GM23338 (cell line): Measurements from ENCODE around the gene FAM171A2. TPM values are rescaled to one million over a fixed set of nuclear protein-coding genes. Genes with fewer than 3 reads are reported as not detected.

ENCODE experiments used
- ATAC-seq: fragments of 200-7000 bp; cut with Tn5 transposase; 3 replicates; pipeline ENCODE4 v1.9.1; 2020
- DNase-seq: peaks from one replicate; pipeline ENCODE4 v3.0.0-alpha.2; 2015; ENCODE audit warnings: low spot score
- H2AFZ ChIP-seq: fragments of 200-600 bp; sonication (generic); 2 replicates; pipeline ENCODE4 v1.8.0; 2016; ENCODE audit warnings: antibody characterized with exemption, mild to moderate bottlenecking, moderate library complexity
- H3F3A ChIP-seq: fragments of 200-600 bp; sonication (generic); replicated peaks from 2 replicates; pipeline ENCODE4 v1.8.0; 2017; ENCODE audit warnings: antibody characterized with exemption, mixed run types, low read depth
- H3K27ac ChIP-seq: fragments of 200-600 bp; sonication (generic); 2 replicates; pipeline ENCODE4 v1.6.1; 2016; ENCODE audit warnings: low read depth
- H3K27me3 ChIP-seq: fragments of 200-600 bp; sonication (generic); 2 replicates; pipeline ENCODE4 v1.8.0; 2016; ENCODE audit warnings: mild to moderate bottlenecking, mixed run types, moderate library complexity; ENCODE audit not compliant: insufficient read depth
- H3K36me3 ChIP-seq: fragments of 200-600 bp; sonication (generic); 2 replicates; pipeline ENCODE4 v1.8.0; 2016; ENCODE audit warnings: mild to moderate bottlenecking; ENCODE audit not compliant: insufficient read depth
- H3K4me1 ChIP-seq: fragments of 200-600 bp; sonication (generic); 2 replicates; pipeline ENCODE4 v1.8.0; 2016; ENCODE audit warnings: mild to moderate bottlenecking, moderate library complexity; ENCODE audit not compliant: insufficient read depth
- H3K4me2 ChIP-seq: fragments of 200-600 bp; sonication (generic); 2 replicates; pipeline ENCODE4 v1.7.1; 2017; ENCODE audit warnings: mixed run types
- H3K4me3 ChIP-seq: fragments of 200-600 bp; sonication (generic); 2 replicates; pipeline ENCODE4 v1.6.1; 2016; ENCODE audit warnings: mixed run types
- H3K79me2 ChIP-seq: fragments of 200-600 bp; sonication (generic); replicated peaks from 2 replicates; pipeline ENCODE4 v1.8.0; 2017; ENCODE audit warnings: mild to moderate bottlenecking; ENCODE audit not compliant: insufficient read depth
- H3K9me2 ChIP-seq: fragments of 200-600 bp; sonication (generic); 2 replicates; pipeline ENCODE4 v1.8.0; 2017; ENCODE audit not compliant: insufficient read depth
- H4K20me1 ChIP-seq: fragments of 200-600 bp; sonication (generic); replicated peaks from 2 replicates; pipeline ENCODE4 v1.8.0; 2017; ENCODE audit warnings: mild to moderate bottlenecking; ENCODE audit not compliant: insufficient read depth
- H3K27ac Mint-ChIP-seq: 2 replicates; pipeline ENCODE4 v1.8.0; 2020; ENCODE audit warnings: inconsistent platforms, mild to moderate bottlenecking, moderate library complexity, mixed read lengths
- H3K27me3 Mint-ChIP-seq: 3 replicates; pipeline ENCODE4 v1.8.0; 2022; ENCODE audit warnings: low read depth, mild to moderate bottlenecking, moderate library complexity, mixed read lengths, inconsistent platforms; ENCODE audit not compliant: insufficient read depth, poor library complexity
- H3K36me3 Mint-ChIP-seq: 3 replicates; pipeline ENCODE4 v1.8.0; 2021; ENCODE audit warnings: low read depth, mild to moderate bottlenecking, inconsistent platforms, moderate library complexity, mixed read lengths
- H3K4me1 Mint-ChIP-seq: 3 replicates; pipeline ENCODE4 v1.8.0; 2020; ENCODE audit warnings: mild to moderate bottlenecking, inconsistent platforms, mixed read lengths
- H3K4me3 Mint-ChIP-seq: 3 replicates; pipeline ENCODE4 v1.8.0; 2021; ENCODE audit warnings: moderate library complexity, mild to moderate bottlenecking, inconsistent platforms, mixed read lengths
- H3K9me3 Mint-ChIP-seq: 3 replicates; pipeline ENCODE4 v1.8.0; 2020; ENCODE audit warnings: moderate library complexity, mild to moderate bottlenecking, inconsistent platforms, mixed read lengths
- CREB1 ChIP-seq: fragments of 250-450 bp; sonication (Bioruptor Pico); IDR thresholded peaks from 2 replicates; pipeline ENCODE4 v1.5.0; 2020; ENCODE audit warnings: low read depth, mild to moderate bottlenecking, moderate library complexity
- JUNB ChIP-seq: IDR thresholded peaks from one replicate; pipeline ENCODE4 v1.6.1; 2016; ENCODE audit warnings: antibody characterized with exemption; ENCODE audit not compliant: unreplicated experiment
- NANOG ChIP-seq: IDR thresholded peaks from 2 replicates; pipeline ENCODE4 v1.6.1; 2016; ENCODE audit warnings: antibody characterized with exemption, borderline replicate concordance
- POLR2AphosphoS5 ChIP-seq: IDR thresholded peaks from 2 replicates; pipeline ENCODE4 v1.6.1; 2016; ENCODE audit warnings: antibody characterized with exemption, low read depth
- ZNF114 ChIP-seq: fragments of 250-450 bp; sonication (Bioruptor Pico); IDR thresholded peaks from 2 replicates; pipeline ENCODE4 v1.5.0; 2020; ENCODE audit warnings: mild to moderate bottlenecking, moderate library complexity
- ZNF331 ChIP-seq: fragments of 250-450 bp; sonication (Bioruptor Pico); IDR thresholded peaks from 2 replicates; pipeline ENCODE4 v1.5.0; 2020; ENCODE audit warnings: low read depth, mild to moderate bottlenecking, moderate library complexity
- polyA plus RNA-seq: library from polyadenylated mRNA; unstranded; fragments of >200 nt; fragmentation: Nextera tagmentation; extraction: Ambion mirVana; gene quantifications from 2 replicates; pipeline ENCODE4 v1.2.1, GENCODE V29; 2016
- total RNA-seq: library from RNA; depleted of rRNA; stranded (reverse); fragments of >200 nt; shearing (Covaris generic); gene quantifications from 2 replicates; pipeline ENCODE4 v1.2.3, GENCODE V29; 2014
- TF ChIP-seq, protein P1 (sequence below): fragments of 250-450 bp; sonication (Bioruptor Pico); IDR thresholded peaks from 2 replicates; pipeline ENCODE4 v1.5.0; 2020; ENCODE audit warnings: mild to moderate bottlenecking, moderate library complexity
- TF ChIP-seq, protein P2 (sequence below), 2 experiments: fragments of 200-600 bp in 1 of 2; sonication (generic) in 1 of 2; conservative IDR thresholded peaks; 2 replicates each; pipeline versions ENCODE4 v1.5.1 to v1.6.1; 2016 to 2017; ENCODE audit warnings: antibody characterized with exemption in 2 of 2, low read depth in 2 of 2, mild to moderate bottlenecking in 2 of 2, moderate library complexity in 1 of 2
- TF ChIP-seq, protein P3 (sequence below): IDR thresholded peaks from one replicate; pipeline ENCODE4 v1.6.1; 2018; ENCODE audit warnings: antibody characterized with exemption; ENCODE audit not compliant: unreplicated experiment

FAM171A2 gene
- total and polyA plus RNA-seq, 2 experiments from 2014 or later = 4.1 to 35.4 TPM

DNA sequence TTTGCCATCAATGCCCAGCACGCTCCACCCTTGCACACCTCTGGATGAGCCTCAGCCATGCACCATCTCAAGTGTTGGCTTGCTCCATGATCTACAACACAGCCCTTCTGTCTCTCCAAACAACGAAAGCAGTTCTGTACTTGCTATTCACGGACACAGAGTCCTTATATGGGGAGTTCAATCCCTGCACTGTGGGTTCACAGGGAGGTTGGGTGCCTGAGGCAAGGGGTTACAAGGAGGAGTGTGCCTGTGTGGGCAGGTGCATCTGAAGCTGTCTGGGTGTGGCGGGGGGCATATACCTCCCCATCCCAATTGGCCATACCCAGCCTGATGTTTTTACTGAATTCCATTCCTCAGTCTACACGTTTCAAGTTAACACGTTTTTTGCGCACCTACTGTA is 49.6 kb downstream of the FAM171A2 start (continued):
- TF ChIP-seq, protein P1, sequence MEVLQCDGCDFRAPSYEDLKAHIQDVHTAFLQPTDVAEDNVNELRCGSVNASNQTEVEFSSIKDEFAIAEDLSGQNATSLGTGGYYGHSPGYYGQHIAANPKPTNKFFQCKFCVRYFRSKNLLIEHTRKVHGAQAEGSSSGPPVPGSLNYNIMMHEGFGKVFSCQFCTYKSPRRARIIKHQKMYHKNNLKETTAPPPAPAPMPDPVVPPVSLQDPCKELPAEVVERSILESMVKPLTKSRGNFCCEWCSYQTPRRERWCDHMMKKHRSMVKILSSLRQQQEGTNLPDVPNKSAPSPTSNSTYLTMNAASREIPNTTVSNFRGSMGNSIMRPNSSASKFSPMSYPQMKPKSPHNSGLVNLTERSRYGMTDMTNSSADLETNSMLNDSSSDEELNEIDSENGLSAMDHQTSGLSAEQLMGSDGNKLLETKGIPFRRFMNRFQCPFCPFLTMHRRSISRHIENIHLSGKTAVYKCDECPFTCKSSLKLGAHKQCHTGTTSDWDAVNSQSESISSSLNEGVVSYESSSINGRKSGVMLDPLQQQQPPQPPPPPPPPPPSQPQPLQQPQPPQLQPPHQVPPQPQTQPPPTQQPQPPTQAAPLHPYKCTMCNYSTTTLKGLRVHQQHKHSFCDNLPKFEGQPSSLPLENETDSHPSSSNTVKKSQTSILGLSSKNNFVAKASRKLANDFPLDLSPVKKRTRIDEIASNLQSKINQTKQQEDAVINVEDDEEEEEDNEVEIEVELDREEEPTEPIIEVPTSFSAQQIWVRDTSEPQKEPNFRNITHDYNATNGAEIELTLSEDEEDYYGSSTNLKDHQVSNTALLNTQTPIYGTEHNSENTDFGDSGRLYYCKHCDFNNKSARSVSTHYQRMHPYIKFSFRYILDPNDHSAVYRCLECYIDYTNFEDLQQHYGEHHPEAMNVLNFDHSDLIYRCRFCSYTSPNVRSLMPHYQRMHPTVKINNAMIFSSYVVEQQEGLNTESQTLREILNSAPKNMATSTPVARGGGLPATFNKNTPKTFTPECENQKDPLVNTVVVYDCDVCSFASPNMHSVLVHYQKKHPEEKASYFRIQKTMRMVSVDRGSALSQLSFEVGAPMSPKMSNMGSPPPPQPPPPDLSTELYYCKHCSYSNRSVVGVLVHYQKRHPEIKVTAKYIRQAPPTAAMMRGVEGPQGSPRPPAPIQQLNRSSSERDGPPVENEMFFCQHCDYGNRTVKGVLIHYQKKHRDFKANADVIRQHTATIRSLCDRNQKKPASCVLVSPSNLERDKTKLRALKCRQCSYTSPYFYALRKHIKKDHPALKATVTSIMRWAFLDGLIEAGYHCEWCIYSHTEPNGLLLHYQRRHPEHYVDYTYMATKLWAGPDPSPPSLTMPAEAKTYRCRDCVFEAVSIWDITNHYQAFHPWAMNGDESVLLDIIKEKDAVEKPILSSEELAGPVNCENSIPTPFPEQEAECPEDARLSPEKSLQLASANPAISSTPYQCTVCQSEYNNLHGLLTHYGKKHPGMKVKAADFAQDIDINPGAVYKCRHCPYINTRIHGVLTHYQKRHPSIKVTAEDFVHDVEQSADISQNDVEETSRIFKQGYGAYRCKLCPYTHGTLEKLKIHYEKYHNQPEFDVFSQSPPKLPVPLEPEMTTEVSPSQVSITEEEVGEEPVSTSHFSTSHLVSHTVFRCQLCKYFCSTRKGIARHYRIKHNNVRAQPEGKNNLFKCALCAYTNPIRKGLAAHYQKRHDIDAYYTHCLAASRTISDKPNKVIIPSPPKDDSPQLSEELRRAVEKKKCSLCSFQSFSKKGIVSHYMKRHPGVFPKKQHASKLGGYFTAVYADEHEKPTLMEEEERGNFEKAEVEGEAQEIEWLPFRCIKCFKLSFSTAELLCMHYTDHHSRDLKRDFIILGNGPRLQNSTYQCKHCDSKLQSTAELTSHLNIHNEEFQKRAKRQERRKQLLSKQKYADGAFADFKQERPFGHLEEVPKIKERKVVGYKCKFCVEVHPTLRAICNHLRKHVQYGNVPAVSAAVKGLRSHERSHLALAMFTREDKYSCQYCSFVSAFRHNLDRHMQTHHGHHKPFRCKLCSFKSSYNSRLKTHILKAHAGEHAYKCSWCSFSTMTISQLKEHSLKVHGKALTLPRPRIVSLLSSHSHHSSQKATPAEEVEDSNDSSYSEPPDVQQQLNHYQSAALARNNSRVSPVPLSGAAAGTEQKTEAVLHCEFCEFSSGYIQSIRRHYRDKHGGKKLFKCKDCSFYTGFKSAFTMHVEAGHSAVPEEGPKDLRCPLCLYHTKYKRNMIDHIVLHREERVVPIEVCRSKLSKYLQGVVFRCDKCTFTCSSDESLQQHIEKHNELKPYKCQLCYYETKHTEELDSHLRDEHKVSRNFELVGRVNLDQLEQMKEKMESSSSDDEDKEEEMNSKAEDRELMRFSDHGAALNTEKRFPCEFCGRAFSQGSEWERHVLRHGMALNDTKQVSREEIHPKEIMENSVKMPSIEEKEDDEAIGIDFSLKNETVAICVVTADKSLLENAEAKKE (CRISPR knock-in tag) = no peak
- no peak for TF ChIP-seq POLR2AphosphoS5
- TF ChIP-seq, protein P2, sequence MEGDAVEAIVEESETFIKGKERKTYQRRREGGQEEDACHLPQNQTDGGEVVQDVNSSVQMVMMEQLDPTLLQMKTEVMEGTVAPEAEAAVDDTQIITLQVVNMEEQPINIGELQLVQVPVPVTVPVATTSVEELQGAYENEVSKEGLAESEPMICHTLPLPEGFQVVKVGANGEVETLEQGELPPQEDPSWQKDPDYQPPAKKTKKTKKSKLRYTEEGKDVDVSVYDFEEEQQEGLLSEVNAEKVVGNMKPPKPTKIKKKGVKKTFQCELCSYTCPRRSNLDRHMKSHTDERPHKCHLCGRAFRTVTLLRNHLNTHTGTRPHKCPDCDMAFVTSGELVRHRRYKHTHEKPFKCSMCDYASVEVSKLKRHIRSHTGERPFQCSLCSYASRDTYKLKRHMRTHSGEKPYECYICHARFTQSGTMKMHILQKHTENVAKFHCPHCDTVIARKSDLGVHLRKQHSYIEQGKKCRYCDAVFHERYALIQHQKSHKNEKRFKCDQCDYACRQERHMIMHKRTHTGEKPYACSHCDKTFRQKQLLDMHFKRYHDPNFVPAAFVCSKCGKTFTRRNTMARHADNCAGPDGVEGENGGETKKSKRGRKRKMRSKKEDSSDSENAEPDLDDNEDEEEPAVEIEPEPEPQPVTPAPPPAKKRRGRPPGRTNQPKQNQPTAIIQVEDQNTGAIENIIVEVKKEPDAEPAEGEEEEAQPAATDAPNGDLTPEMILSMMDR (conservative IDR thresholded peaks at IDR 0.05; ENCODE audit: low read depth in 2 of 2) = no peak
- TF ChIP-seq CREB1 = no peak

DNA sequence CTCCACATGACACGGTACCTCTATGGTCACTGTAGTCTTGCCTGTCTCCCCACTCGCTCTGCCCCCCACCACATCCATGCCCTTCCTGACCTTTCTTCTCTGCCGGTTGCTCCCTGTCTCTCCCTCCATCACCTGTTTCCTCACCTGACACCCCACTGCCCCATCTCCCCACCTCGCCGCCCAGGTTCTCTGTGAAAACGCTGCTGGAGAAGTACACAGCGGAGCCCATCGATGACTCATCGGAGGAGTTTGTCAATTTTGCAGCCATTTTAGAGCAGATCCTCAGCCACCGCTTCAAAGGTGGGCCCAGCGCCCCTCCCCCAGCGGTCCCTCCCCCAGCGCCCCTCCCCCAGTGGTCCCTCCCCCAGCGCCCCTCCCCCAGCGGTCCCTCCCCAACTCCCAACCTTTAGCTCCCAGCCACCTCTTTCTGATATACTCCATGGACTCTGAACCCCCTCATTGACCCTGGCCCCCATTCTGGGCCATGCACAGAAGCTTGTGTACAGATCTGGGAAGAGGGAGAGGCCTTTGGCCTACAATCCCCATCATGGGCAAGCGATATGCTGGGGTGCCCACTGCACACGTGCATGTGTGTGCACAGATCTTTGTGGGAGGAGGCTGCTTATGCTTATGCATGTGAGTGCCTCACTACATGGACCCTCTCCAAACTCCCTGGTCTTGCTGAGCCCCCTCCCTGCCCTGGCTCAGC is 51.1 kb downstream of the FAM171A2 start:
- Mint-ChIP-seq H3K27ac (no peak overlapping the region), H3K9me3 (no peaks in the 10 kb centered on the region), H3K27me3 (peaks cover 44% of the 10 kb centered on the region), H3K4me3 (peak overlapping the region; percentile 4; the same call in 1 of the 3 replicates), H3K4me1 (peaks cover 49% of the 10 kb centered on the region), H3K36me3 (no peaks in the 10 kb centered on the region; the same call in 2 of the 3 replicates)
- Histone ChIP-seq H2AFZ (no peak overlapping the region), H3K27ac (no peak overlapping the region), H3K79me2 (no peaks in the 10 kb centered on the region), H3K4me2 (no peak overlapping the region), H3K36me3 (no peaks in the 10 kb centered on the region), H3K4me1 (peaks cover 13% of the 10 kb centered on the region; the same call in 1 of the 2 replicates), H4K20me1 (0 out of 2 replicates have a peak, but pooled peaks cover 3% of the 10 kb centered on the region), H3K9me2 (no peaks in the 10 kb centered on the region), H3F3A (peaks cover 7% of the 10 kb centered on the region; the same call in 1 of the 2 replicates), H3K27me3 (peaks cover 32% of the 10 kb centered on the region), H3K4me3 (no peak overlapping the region)
- ATAC-seq (no peak), DNase-seq (no peak)
- no peak for TF ChIP-seq ZNF114 (CRISPR knock-in tag)
- no peak for TF ChIP-seq JUNB
- no peak for TF ChIP-seq CREB1
- TF ChIP-seq, protein P2 (conservative IDR thresholded peaks at IDR 0.05; ENCODE audit: low read depth in 2 of 2) = no peak
- no peak for TF ChIP-seq NANOG
- TF ChIP-seq POLR2AphosphoS5 = no peak
- no peak for TF ChIP-seq ZNF331 (CRISPR knock-in tag)
- TF ChIP-seq, protein P3, sequence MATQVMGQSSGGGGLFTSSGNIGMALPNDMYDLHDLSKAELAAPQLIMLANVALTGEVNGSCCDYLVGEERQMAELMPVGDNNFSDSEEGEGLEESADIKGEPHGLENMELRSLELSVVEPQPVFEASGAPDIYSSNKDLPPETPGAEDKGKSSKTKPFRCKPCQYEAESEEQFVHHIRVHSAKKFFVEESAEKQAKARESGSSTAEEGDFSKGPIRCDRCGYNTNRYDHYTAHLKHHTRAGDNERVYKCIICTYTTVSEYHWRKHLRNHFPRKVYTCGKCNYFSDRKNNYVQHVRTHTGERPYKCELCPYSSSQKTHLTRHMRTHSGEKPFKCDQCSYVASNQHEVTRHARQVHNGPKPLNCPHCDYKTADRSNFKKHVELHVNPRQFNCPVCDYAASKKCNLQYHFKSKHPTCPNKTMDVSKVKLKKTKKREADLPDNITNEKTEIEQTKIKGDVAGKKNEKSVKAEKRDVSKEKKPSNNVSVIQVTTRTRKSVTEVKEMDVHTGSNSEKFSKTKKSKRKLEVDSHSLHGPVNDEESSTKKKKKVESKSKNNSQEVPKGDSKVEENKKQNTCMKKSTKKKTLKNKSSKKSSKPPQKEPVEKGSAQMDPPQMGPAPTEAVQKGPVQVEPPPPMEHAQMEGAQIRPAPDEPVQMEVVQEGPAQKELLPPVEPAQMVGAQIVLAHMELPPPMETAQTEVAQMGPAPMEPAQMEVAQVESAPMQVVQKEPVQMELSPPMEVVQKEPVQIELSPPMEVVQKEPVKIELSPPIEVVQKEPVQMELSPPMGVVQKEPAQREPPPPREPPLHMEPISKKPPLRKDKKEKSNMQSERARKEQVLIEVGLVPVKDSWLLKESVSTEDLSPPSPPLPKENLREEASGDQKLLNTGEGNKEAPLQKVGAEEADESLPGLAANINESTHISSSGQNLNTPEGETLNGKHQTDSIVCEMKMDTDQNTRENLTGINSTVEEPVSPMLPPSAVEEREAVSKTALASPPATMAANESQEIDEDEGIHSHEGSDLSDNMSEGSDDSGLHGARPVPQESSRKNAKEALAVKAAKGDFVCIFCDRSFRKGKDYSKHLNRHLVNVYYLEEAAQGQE = no peak
